Transverse colon (tissue), 4 donors: ENCODE measurements around the gene ATP2B1. TPM values are rescaled to one million over a fixed set of nuclear protein-coding genes. Genes with fewer than 3 reads are reported as not detected.

Experiments used
- DNase-seq: peaks from one replicate; pipeline ENCODE4 v3.0.0-alpha.2; 2019
- H3K27ac ChIP-seq, 4 donors: fragments of 200-600 bp; sonication (generic); 2 replicates each; pipeline ENCODE4 v1.5.1; 2016 to 2018; ENCODE audit warnings: inconsistent platforms in 4 of 4
- H3K27me3 ChIP-seq: fragments of 200-600 bp; sonication (generic); 2 replicates; pipeline ENCODE4 v1.5.1; 2017; ENCODE audit warnings: inconsistent platforms
- H3K36me3 ChIP-seq, 4 donors: fragments of 200-600 bp; sonication (generic); 2 replicates each; pipeline ENCODE4 v1.5.1; 2017 to 2019; ENCODE audit warnings: inconsistent platforms in 4 of 4
- H3K4me1 ChIP-seq, 4 donors: fragments of 200-600 bp; sonication (generic); 2 replicates each; pipeline ENCODE4 v1.5.1; 2017 to 2020; ENCODE audit warnings: inconsistent platforms in 4 of 4
- H3K4me3 ChIP-seq, 4 donors: fragments of 200-600 bp; sonication (generic); 1 replicate in 1 of 4; 2 replicates in 3 of 4; pipeline versions ENCODE4 v1.5.1 to v1.6.1; 2017 to 2019; ENCODE audit warnings: inconsistent platforms in 4 of 4
- H3K9me3 ChIP-seq, 2 donors: fragments of 200-600 bp; sonication (generic); 2 replicates each; pipeline ENCODE4 v1.5.1; 2017 to 2019; ENCODE audit warnings: inconsistent platforms in 2 of 2
- EP300 ChIP-seq: sonication (generic); formaldehyde crosslinking; IDR thresholded peaks from one replicate; pipeline ENCODE4 v1.6.1; 2017; ENCODE audit warnings: antibody characterized with exemption, low read depth
- POLR2A ChIP-seq: fragments of 450-650 bp; IDR thresholded peaks from one replicate; pipeline ENCODE4 v1.6.1; 2016; ENCODE audit warnings: antibody characterized with exemption, mild to moderate bottlenecking, moderate library complexity
- POLR2AphosphoS5 ChIP-seq, 3 donors: sonication (generic); formaldehyde crosslinking; IDR thresholded peaks; one replicate each; pipeline ENCODE4 v1.6.1; 2016; ENCODE audit warnings: antibody characterized with exemption in 3 of 3
- WGBS, 2 donors: methylation state at CpG; one replicate each; pipeline ENCODE4 v1.1.5; 2018; ENCODE audit warnings: low coverage in 1 of 2; 5-methylcytosine and 5-hydroxymethylcytosine counted together
- in situ Hi-C, 4 donors: fragments of 200-750 bp; cut with MboI; loops; one replicate each; pipeline versions ENCODE4 v1.15.0 to v1.15.1; 2017; ENCODE audit warnings: low sequenced_read_pairs in 3 of 4, low pct_ligation_motif_present in 1 of 4, low pct_unique_long_range_greater_than_20kb in 1 of 4
- intact Hi-C: fragments of 100-400 bp; cut with DNase I; formaldehyde crosslinking; loops from one replicate; pipeline ENCODE4 v1.15.1; 2023; ENCODE audit warnings: low total_unique reads
- total RNA-seq, 4 donors: library from RNA; depleted of rRNA; stranded (reverse); fragments of >200 nt; gene quantifications; one replicate each; pipeline ENCODE4 v1.1.0, GENCODE V29; 2016
- TF ChIP-seq, protein P1 (sequence below), 5 experiments: fragments of 200-600 bp in 3 of 5; fragments of 450-650 bp in 2 of 5; sonication (generic) in 3 of 5; IDR thresholded peaks; 1 replicate in 2 of 5; 2 replicates in 3 of 5; pipeline ENCODE4 v1.5.1; 2016 to 2017; ENCODE audit warnings: antibody characterized with exemption in 5 of 5, inconsistent platforms in 3 of 5, mild to moderate bottlenecking in 2 of 5, moderate library complexity in 1 of 5

ATP2B1 gene
- total RNA-seq, 4 donors from 2014 or later, result 52.7 to 235 (median 104) TPM

DNA sequence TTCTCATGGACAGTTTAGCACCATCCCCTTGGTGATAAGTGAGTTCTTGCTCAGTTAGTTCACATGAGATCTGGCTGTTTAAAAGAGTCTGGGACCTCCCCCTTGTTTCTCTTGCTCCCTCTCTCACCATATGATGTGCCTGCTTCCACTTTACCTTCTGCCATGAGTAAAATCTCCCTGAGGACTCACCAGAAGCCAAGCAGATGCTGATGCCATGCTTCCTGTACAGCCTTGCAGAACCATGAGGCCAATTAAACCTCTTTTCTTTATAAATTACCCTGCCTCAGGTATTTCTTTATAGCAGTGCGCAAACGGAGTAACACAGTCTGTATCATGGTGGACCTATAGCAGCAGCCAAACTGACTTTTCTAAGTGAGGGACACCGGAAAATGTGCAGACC lies 58.8 kb downstream of the ATP2B1 start:
- no peak overlapping the region for H3K27ac ChIP-seq
- peaks cover 0 to 6% (median 0%) of the 10 kb centered on the region in 4 donors for H3K4me1 ChIP-seq
- no peak for DNase-seq
- in situ Hi-C loops (no loop called here), intact Hi-C loops (no loop called here)
- TF ChIP-seq, protein P1, sequence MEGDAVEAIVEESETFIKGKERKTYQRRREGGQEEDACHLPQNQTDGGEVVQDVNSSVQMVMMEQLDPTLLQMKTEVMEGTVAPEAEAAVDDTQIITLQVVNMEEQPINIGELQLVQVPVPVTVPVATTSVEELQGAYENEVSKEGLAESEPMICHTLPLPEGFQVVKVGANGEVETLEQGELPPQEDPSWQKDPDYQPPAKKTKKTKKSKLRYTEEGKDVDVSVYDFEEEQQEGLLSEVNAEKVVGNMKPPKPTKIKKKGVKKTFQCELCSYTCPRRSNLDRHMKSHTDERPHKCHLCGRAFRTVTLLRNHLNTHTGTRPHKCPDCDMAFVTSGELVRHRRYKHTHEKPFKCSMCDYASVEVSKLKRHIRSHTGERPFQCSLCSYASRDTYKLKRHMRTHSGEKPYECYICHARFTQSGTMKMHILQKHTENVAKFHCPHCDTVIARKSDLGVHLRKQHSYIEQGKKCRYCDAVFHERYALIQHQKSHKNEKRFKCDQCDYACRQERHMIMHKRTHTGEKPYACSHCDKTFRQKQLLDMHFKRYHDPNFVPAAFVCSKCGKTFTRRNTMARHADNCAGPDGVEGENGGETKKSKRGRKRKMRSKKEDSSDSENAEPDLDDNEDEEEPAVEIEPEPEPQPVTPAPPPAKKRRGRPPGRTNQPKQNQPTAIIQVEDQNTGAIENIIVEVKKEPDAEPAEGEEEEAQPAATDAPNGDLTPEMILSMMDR (IDR thresholded peaks at IDR 0.05), result no peak
- TF ChIP-seq POLR2A (no peak), POLR2AphosphoS5 (IDR thresholded peaks at IDR 0.05) (no peak), EP300 (no peak)
- 97 to 100% methylated on average over 3 of the region's 3 CpGs for WGBS, 2 donors
- no peaks in the 10 kb centered on the region for H3K9me3 ChIP-seq
- no peaks in the 10 kb centered on the region for H3K27me3 ChIP-seq
- H3K4me3 ChIP-seq, result no peak overlapping the region
- no peaks in the 10 kb centered on the region for H3K36me3 ChIP-seq

- H3K4me3 ChIP-seq, result no peak overlapping the region
- peaks cover 0 to 10% (median 0%) of the 10 kb centered on the region in 4 donors for H3K4me1 ChIP-seq
- intact Hi-C loops, result no loop called here
- H3K36me3 ChIP-seq, result no peaks in the 10 kb centered on the region
- TF ChIP-seq POLR2A (no peak), POLR2AphosphoS5 (IDR thresholded peaks at IDR 0.05) (no peak), EP300 (no peak)
- TF ChIP-seq, protein P1 (IDR thresholded peaks at IDR 0.05), result no peak
- H3K9me3 ChIP-seq, result no peaks in the 10 kb centered on the region
- H3K27ac ChIP-seq, result no peak overlapping the region
- WGBS, 2 donors, result 100% methylated on average over 2 of the region's 2 CpGs; no CpG with 5 or more reads in 1 of the 2 donors
- no peaks in the 10 kb centered on the region for H3K27me3 ChIP-seq
- in situ Hi-C loops, result no loop called here
- no peak for DNase-seq
These were observed 59.5 kb downstream of the ATP2B1 start for GRCh38 chr12:89649139-89649538.

DNA sequence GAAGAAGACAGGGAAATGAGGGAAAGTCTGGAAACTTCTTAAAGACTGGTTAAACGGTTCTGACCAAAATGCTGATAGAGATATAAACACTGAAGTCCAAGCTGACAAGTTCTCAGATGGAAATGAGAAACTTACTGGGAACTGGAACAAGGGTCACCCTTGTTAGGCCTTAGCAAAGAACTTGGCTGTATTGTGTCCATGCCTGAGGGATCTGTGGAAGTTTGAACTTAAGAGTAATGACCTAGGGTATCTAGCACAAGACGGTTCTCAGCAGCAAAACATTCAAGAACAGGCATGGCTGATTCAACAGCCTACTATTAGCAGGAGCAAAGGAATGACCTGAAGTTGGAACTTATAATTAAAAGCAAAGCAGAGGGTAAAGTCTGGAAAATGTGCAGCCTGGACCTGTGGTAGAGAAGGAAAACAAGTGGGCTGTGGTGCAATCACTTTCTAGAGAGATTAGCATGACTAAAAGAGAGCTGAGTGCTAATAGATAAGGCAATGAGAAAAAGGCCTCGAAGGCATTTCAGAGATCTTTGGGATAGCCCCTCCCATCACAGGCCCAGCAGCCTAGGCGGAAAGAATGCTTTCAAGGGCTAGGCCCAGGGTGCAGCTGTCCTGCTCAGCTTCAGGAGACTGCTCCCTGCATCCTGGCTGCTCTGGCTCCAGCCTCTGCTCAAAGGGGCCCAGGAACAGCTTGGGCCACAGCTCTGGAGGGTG lies 60.3 kb downstream of the ATP2B1 start:
- H3K27me3 ChIP-seq, result no peaks in the 10 kb centered on the region
- TF ChIP-seq EP300, result no peak
- TF ChIP-seq, protein P1 (IDR thresholded peaks at IDR 0.05), result no peak
- no peak for TF ChIP-seq POLR2AphosphoS5 (IDR thresholded peaks at IDR 0.05)
- TF ChIP-seq POLR2A, result no peak
- H3K4me1 ChIP-seq, result peaks cover 0 to 10% (median 0%) of the 10 kb centered on the region in 4 donors
- H3K27ac ChIP-seq, result no peak overlapping the region
- intact Hi-C loops (no loop called here), in situ Hi-C loops (no loop called here)
- no peaks in the 10 kb centered on the region for H3K9me3 ChIP-seq
- no peaks in the 10 kb centered on the region for H3K36me3 ChIP-seq
- 67 to 70% methylated on average over 3 to 4 of the region's 4 CpGs for WGBS, 2 donors
- no peak overlapping the region for H3K4me3 ChIP-seq
- no peak for DNase-seq

GRCh38 chr12:89645434-89645833 lies 63.2 kb downstream of the ATP2B1 start:
- DNase-seq, result no peak
- Histone ChIP-seq H3K27ac (no peak overlapping the region), H3K27me3 (no peaks in the 10 kb centered on the region), H3K4me1 (peaks cover 0 to 10% (median 0%) of the 10 kb centered on the region in 4 donors), H3K36me3 (peaks cover 0 to 7% (median 0%) of the 10 kb centered on the region in 4 donors), H3K9me3 (no peaks in the 10 kb centered on the region), H3K4me3 (no peak overlapping the region)
- in situ Hi-C loops, result no loop called here
- TF ChIP-seq, protein P1 (IDR thresholded peaks at IDR 0.05), result no peak
- TF ChIP-seq POLR2AphosphoS5 (IDR thresholded peaks at IDR 0.05) (no peak), EP300 (no peak), POLR2A (no peak)
- 13 to 52% methylated on average over 1 of the region's 1 CpG for WGBS, 2 donors
- intact Hi-C loops, result no loop called here
